A549 (cell line): ENCODE measurements around the gene NFX1. TPM values are rescaled to one million over a fixed set of nuclear protein-coding genes. Genes with fewer than 3 reads are reported as not detected.
A peak's percentile ranks its signal among the peaks of the same experiment; 100 is the strongest.

Experiments
- ATAC-seq, 2 experiments: fragments of 200-7000 bp in 1 of 2; fragments of >200 bp in 1 of 2; cut with Nextera tagmentation in 1 of 2; cut with Tn5 transposase in 1 of 2; 3 replicates each; pipeline versions ENCODE4 v1.8.0 to v1.9.1; 2018 to 2020; ENCODE audit warnings: mild to moderate bottlenecking in 1 of 2, moderate library complexity in 1 of 2
- CTCF ChIA-PET: fragments of 300-600 bp; sonication (Branson Sonifier 250); formaldehyde crosslinking; extraction: SDS; loops from one replicate; lab custom pipeline; 2021; ENCODE audit warnings: antibody characterized with exemption, inconsistent platforms; lab: Yijun Ruan, JAX
- POLR2A ChIA-PET: fragments of 350-600 bp; formaldehyde crosslinking; extraction: SDS; loops from one replicate; lab custom pipeline; 2021; ENCODE audit warnings: antibody characterized with exemption, inconsistent platforms; lab: Yijun Ruan, JAX
- DNase-seq, 2 experiments: peaks; one replicate each; pipeline versions ENCODE4 v3.0.0 to v3.0.0-alpha.2; 2011 to 2016; ENCODE audit warnings: low read depth in 1 of 2, low spot score in 1 of 2
- FAIRE-seq: peaks from 2 replicates; lab custom pipeline; 2011; peaks lifted over from hg19 to GRCh38; lab: Jason Lieb, UNC
- H3K27ac ChIP-seq, 2 experiments: fragments of >200 bp; sonication (Bioruptor Twin); formaldehyde crosslinking; 3 replicates each; pipeline ENCODE4 v1.5.1; 2016 to 2017
- H3K4me1 ChIP-seq: fragments of >200 bp; sonication (Bioruptor Twin); formaldehyde crosslinking; 3 replicates; pipeline ENCODE4 v1.6.1; 2016
- H3K4me2 ChIP-seq: fragments of >200 bp; sonication (Bioruptor Twin); formaldehyde crosslinking; 3 replicates; pipeline ENCODE4 v1.6.1; 2016
- H3K4me3 ChIP-seq: fragments of >200 bp; sonication (Bioruptor Twin); formaldehyde crosslinking; 3 replicates; pipeline ENCODE4 v1.5.1; 2016
- H3K9me3 ChIP-seq: fragments of >200 bp; sonication (Bioruptor Twin); formaldehyde crosslinking; 3 replicates; pipeline ENCODE4 v1.6.1; 2016
- CBX8 ChIP-seq: fragments of 200-600 bp; sonication (generic); IDR thresholded peaks from 2 replicates; pipeline ENCODE4 v1.6.1; 2016
- CEBPB ChIP-seq, 2 experiments: fragments of >200 bp in 1 of 2; sonication (Bioruptor Twin) in 1 of 2; formaldehyde crosslinking in 1 of 2; IDR thresholded peaks; 2 replicates each; pipeline ENCODE4 v1.6.1; 2012 to 2016
- CHD4 ChIP-seq: fragments of 200-600 bp; sonication (generic); IDR thresholded peaks from 2 replicates; pipeline ENCODE4 v1.6.1; 2016; ENCODE audit warnings: antibody characterized with exemption, mild to moderate bottlenecking, borderline replicate concordance
- CTCF ChIP-seq: fragments of >200 bp; sonication (Bioruptor Twin); formaldehyde crosslinking; IDR thresholded peaks from 3 replicates; pipeline ENCODE4 v1.5.1; 2016
- EHMT2 ChIP-seq: fragments of 200-600 bp; sonication (generic); IDR thresholded peaks from 2 replicates; pipeline ENCODE4 v1.6.1; 2016; ENCODE audit warnings: antibody characterized with exemption, low read depth, mild to moderate bottlenecking, moderate library complexity
- FOSB ChIP-seq: fragments of 250-450 bp; sonication (Bioruptor Pico); IDR thresholded peaks from 2 replicates; pipeline ENCODE4 v1.5.0; 2020; ENCODE audit warnings: mild to moderate bottlenecking, moderate library complexity
- FOSL2 ChIP-seq, 2 experiments: fragments of 450-650 bp in 1 of 2; fragments of >200 bp in 1 of 2; sonication (Bioruptor Twin) in 1 of 2; formaldehyde crosslinking; IDR thresholded peaks; 2 replicates each; pipeline versions ENCODE4 v1.5.0 to v1.6.1; 2016 to 2020; ENCODE audit warnings: mild to moderate bottlenecking in 1 of 2, moderate library complexity in 1 of 2
- GATA3 ChIP-seq: IDR thresholded peaks from 2 replicates; pipeline ENCODE4 v1.6.1; 2012; ENCODE audit warnings: borderline replicate concordance
- HEYL ChIP-seq: fragments of 250-450 bp; sonication (Bioruptor Pico); IDR thresholded peaks from 2 replicates; pipeline ENCODE4 v1.8.0; 2021; ENCODE audit warnings: mild to moderate bottlenecking, moderate library complexity
- HMGXB4 ChIP-seq: fragments of 250-450 bp; sonication (Bioruptor Pico); IDR thresholded peaks from 2 replicates; pipeline ENCODE4 v1.5.0; 2021; ENCODE audit warnings: mild to moderate bottlenecking, moderate library complexity, borderline replicate concordance
- JUNB ChIP-seq: fragments of >200 bp; sonication (Bioruptor Twin); formaldehyde crosslinking; IDR thresholded peaks from 2 replicates; pipeline ENCODE4 v1.6.1; 2016
- KDM1A ChIP-seq: fragments of 200-600 bp; sonication (generic); IDR thresholded peaks from 2 replicates; pipeline ENCODE4 v1.6.1; 2016; ENCODE audit warnings: low read depth, mild to moderate bottlenecking
- MAX ChIP-seq: IDR thresholded peaks from 2 replicates; pipeline ENCODE4 v1.6.1; 2012
- NPAS2 ChIP-seq: fragments of 250-450 bp; sonication (Bioruptor Pico); IDR thresholded peaks from 2 replicates; pipeline ENCODE4 v1.8.0; 2022; ENCODE audit warnings: mild to moderate bottlenecking, moderate library complexity, borderline replicate concordance
- PBX3 ChIP-seq: IDR thresholded peaks from 2 replicates; pipeline ENCODE4 v1.6.1; 2012
- POLR2AphosphoS2 ChIP-seq: conservative IDR thresholded peaks from 2 replicates; pipeline ENCODE4 v1.6.1; 2012; ENCODE audit warnings: low read length, improper control_type of control experiment, inconsistent platforms
- RFX5 ChIP-seq: fragments of 450-650 bp; IDR thresholded peaks from 2 replicates; pipeline ENCODE4 v1.7.1; 2014; ENCODE audit warnings: antibody characterized with exemption, mild to moderate bottlenecking, moderate library complexity
- TP53 ChIP-seq: fragments of 250-450 bp; sonication (Bioruptor Pico); IDR thresholded peaks from 2 replicates; pipeline ENCODE4 v1.5.0; 2021; ENCODE audit warnings: mild to moderate bottlenecking, moderate library complexity
- WGBS: methylation state at CpG from one replicate; pipeline ENCODE4 v1.1.6; 2017; ENCODE audit errors: missing lambda C conversion rate; 5-methylcytosine and 5-hydroxymethylcytosine counted together
- polyA plus RNA-seq, 4 experiments: library from polyadenylated mRNA; depleted of rRNA in 3 of 4; stranded (reverse); fragments of >200 nt; fragmentation: RNase III in 1 of 4; extraction: RNeasy Plus Mini Kit Qiagen cat#74134 plus additional on column Dnase treatment in 1 of 4; gene quantifications; 2 replicates in 3 of 4; 3 replicates in 1 of 4; pipeline ENCODE4 v1.2.3, GENCODE V29; 2011 to 2017
- TF ChIP-seq, protein P1 (sequence below): fragments of >200 bp; sonication (Bioruptor Twin); formaldehyde crosslinking; IDR thresholded peaks from 2 replicates; pipeline ENCODE4 v1.6.1; 2016
- TF ChIP-seq, protein P2 (sequence below): fragments of 250-450 bp; sonication (Bioruptor Pico); IDR thresholded peaks from 2 replicates; pipeline ENCODE4 v1.5.0; 2020; ENCODE audit warnings: low read depth, mild to moderate bottlenecking, moderate library complexity
- TF ChIP-seq, protein P3 (sequence below): fragments of >200 bp; sonication (Bioruptor Twin); formaldehyde crosslinking; IDR thresholded peaks from 3 replicates; pipeline ENCODE4 v1.6.1; 2016

Gene NFX1
- polyA plus RNA-seq, 2 of the 4 experiments (the other 2 are of a cell fraction), result 24.8 to 41.2 TPM

DNA sequence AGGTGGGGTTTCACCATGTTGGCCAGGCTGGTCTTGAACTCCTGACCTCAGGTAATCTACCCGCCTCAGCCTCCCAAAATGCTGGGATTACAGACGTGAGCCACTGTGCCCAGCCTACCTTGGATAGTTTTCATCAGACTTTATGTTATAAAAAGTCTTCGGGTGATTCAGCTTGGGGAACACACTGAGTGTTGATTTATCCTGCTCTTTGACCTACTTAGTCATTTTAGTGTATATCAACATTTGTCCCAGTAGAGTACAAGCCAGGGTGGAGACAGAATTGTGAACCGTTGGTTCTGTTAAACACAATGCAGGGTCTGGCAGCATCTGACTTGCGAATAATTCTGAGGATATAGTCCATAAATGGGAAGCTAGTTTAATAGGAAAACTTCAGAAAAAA is 39.7 kb downstream of the NFX1 start:
- ChIA-PET POLR2A (interaction anchor here (0.6 to 1.1 kb wide), 3 partner anchors 10 to 114 kb away, joined by 3 to 5 read pairs (median 4); partner anchors contain the start of gene NFX1), CTCF (interaction anchor here (0.8 to 5.8 kb wide), 7 partner anchors 10 to 187 kb away, joined by 3 to 32 read pairs (median 5); no protein-coding TSS in a partner anchor)
- Histone ChIP-seq H3K27ac (peak overlapping the region; percentile 85), H3K4me1 (peaks cover 42% of the 10 kb centered on the region), H3K9me3 (no peaks in the 10 kb centered on the region), H3K4me3 (peak overlapping the region; percentile 17; the same call in 1 of the 3 replicates), H3K4me2 (peak overlapping the region; percentile 74)
- DNase-seq, result peak; percentile 27 to 74
- no peak for FAIRE-seq
- ATAC-seq, result peak; percentile 49 to 62; a peak in 5 of 6 replicates
- TF ChIP-seq CTCF (no peak), CBX8 (no peak), KDM1A (no peak), CHD4 (no peak), EHMT2 (no peak), MAX (peak; percentile 33; the same call in 1 of the 2 replicates), FOSL2 (IDR thresholded peaks at IDR 0.05) (peak; percentile 67), FOSL2 (CRISPR knock-in tag; IDR thresholded peaks at IDR 0.05) (peak; percentile 81), GATA3 (peak; percentile 61; the same call in 1 of the 2 replicates), NPAS2 (CRISPR knock-in tag) (no peak), JUNB (peak; percentile 67), FOSB (no peak), HEYL (CRISPR knock-in tag) (no peak), CEBPB (IDR thresholded peaks at IDR 0.05) (peak in 1 of 2 experiments; percentile 44; a peak in 1 of 4 replicates), RFX5 (no peak)
- TF ChIP-seq, protein P1, sequence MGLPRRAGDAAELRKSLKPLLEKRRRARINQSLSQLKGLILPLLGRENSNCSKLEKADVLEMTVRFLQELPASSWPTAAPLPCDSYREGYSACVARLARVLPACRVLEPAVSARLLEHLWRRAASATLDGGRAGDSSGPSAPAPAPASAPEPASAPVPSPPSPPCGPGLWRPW, result no peak
- TF ChIP-seq, protein P2, sequence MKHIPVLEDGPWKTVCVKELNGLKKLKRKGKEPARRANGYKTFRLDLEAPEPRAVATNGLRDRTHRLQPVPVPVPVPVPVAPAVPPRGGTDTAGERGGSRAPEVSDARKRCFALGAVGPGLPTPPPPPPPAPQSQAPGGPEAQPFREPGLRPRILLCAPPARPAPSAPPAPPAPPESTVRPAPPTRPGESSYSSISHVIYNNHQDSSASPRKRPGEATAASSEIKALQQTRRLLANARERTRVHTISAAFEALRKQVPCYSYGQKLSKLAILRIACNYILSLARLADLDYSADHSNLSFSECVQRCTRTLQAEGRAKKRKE (CRISPR knock-in tag), result no peak
- 13% methylated on average over 5 of the region's 5 CpGs for WGBS

- peak overlapping the region; percentile 85; a peak in 3 of 6 replicates for H3K27ac ChIP-seq
- ATAC-seq (no peak), FAIRE-seq (no peak), DNase-seq (no peak)
- TF ChIP-seq, protein P3, sequence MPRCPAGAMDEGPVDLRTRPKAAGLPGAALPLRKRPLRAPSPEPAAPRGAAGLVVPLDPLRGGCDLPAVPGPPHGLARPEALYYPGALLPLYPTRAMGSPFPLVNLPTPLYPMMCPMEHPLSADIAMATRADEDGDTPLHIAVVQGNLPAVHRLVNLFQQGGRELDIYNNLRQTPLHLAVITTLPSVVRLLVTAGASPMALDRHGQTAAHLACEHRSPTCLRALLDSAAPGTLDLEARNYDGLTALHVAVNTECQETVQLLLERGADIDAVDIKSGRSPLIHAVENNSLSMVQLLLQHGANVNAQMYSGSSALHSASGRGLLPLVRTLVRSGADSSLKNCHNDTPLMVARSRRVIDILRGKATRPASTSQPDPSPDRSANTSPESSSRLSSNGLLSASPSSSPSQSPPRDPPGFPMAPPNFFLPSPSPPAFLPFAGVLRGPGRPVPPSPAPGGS, result no peak
- TF ChIP-seq POLR2AphosphoS2 (no peak), PBX3 (no peak), HMGXB4 (no peak), CBX8 (no peak), RFX5 (no peak), TP53 (no peak), KDM1A (no peak), NPAS2 (CRISPR knock-in tag) (no peak)
- TF ChIP-seq, protein P2 (CRISPR knock-in tag), result no peak
- TF ChIP-seq, all 56 proteins: peak for 0
- CTCF ChIA-PET, result interaction anchor here (1.0 to 5.8 kb wide), 5 partner anchors 13 to 186 kb away, joined by 3 to 32 read pairs (median 3); no protein-coding TSS in a partner anchor
- 86% methylated on average over 3 of the region's 3 CpGs for WGBS
- Histone ChIP-seq H3K9me3 (no peaks in the 10 kb centered on the region), H3K4me1 (peaks cover 42% of the 10 kb centered on the region), H3K4me3 (no peak overlapping the region), H3K4me2 (no peak overlapping the region)
- POLR2A ChIA-PET, result no interaction called here
Measured at GRCh38 chr9:33331377-33331891, 41.1 kb downstream of the NFX1 start.
